Pancreas (tissue), 10 donors: ENCODE measurements around the gene PTGDS. TPM values are rescaled to one million over a fixed set of nuclear protein-coding genes. Genes with fewer than 3 reads are reported as not detected.

Experiments
- ATAC-seq, 4 donors: fragments of 200-7000 bp; cut with Tn5 transposase; one replicate each; pipeline versions ENCODE4 v1.8.0 to v1.9.1; 2020; ENCODE audit warnings: mild to moderate bottlenecking in 4 of 4, moderate library complexity in 4 of 4
- DNase-seq, 6 donors: peaks; one replicate each; pipeline ENCODE4 v3.0.0-alpha.2; 2020
- FAIRE-seq: peaks from 2 replicates; lab custom pipeline; 2012; peaks lifted over from hg19 to GRCh38; lab: Jason Lieb, UNC
- H3K27ac ChIP-seq, 4 donors: fragments of 200-600 bp; sonication (generic); 1 replicate in 3 of 4; 2 replicates in 1 of 4; pipeline versions ENCODE4 v1.5.0 to v1.8.0; 2020
- H3K27me3 ChIP-seq, 4 donors: fragments of 200-600 bp; one replicate each; pipeline ENCODE4 v1.8.0; 2021
- H3K36me3 ChIP-seq, 3 donors: fragments of 200-600 bp; sonication (generic) in 1 of 3; one replicate each; pipeline versions ENCODE4 v1.5.0 to v1.8.0; 2020 to 2021
- H3K4me1 ChIP-seq, 3 donors: fragments of 200-600 bp; one replicate each; pipeline ENCODE4 v1.8.0; 2021
- H3K4me3 ChIP-seq, 4 donors: fragments of 200-600 bp; sonication (generic) in 2 of 4; one replicate each; pipeline versions ENCODE4 v1.5.0 to v1.8.0; 2020 to 2021
- H3K9me3 ChIP-seq, 4 donors: fragments of 200-600 bp; one replicate each; pipeline ENCODE4 v1.8.0; 2021
- WGBS, 2 donors: extraction: QIAGEN DNeasy Blood & Tissue Kit; methylation state at CpG; one replicate each; pipeline ENCODE4 v1.1.7; 2013; 5-methylcytosine and 5-hydroxymethylcytosine counted together
- intact Hi-C, 3 donors: fragments of 100-400 bp; cut with DNase I; formaldehyde crosslinking; loops; one replicate each; pipeline versions ENCODE4 v1.11.1 to v1.14.2; 2022
- polyA plus RNA-seq, 2 donors: library from polyadenylated mRNA; stranded (reverse); fragments of 200-250 nt; gene quantifications; one replicate each; pipeline ENCODE4 v1.2.3, GENCODE V29; 2013
- total RNA-seq, 6 donors: library from RNA; stranded (reverse); fragmentation: NEBNext Ultra II Directional in 4 of 6; extraction: Animal tissue kit (Norgen Biotek cat#: 25700) in 4 of 6; gene quantifications; one replicate each; pipeline versions ENCODE4 v1.2.1 to v1.2.4, GENCODE V29; 2021 to 2023
- TF ChIP-seq, protein P1 (sequence below), 4 donors: fragments of 200-600 bp; sonication (generic) in 3 of 4; IDR thresholded peaks; one replicate each; pipeline versions ENCODE4 v1.5.0 to v1.8.0; 2021; ENCODE audit warnings: antibody characterized with exemption in 4 of 4
- donor health status: healthy with polysubstance abuse.
- donor health status: DM: no; HTN: no; CAD: no; lungs with moderate emphysema.
- donor health status: DM: no; HTN: no; CAD: no.
- donor health status: control.
- donor health status: control.
- donor health status: Bipolar disorder and iron deficiency.
- donor health status: DM: yes; HTN: yes; CAD: no.
- donor health status: DM: no; HTN: no; CAD: no.
- donor health status: DM: no; HTN: no; CAD: no.
- donor health status: DM: yes; HTN: yes; CAD: no.

The PTGDS gene
- total and polyA plus RNA-seq, 8 donors = 5.7 to 49.1 (median 36.9) TPM

DNA sequence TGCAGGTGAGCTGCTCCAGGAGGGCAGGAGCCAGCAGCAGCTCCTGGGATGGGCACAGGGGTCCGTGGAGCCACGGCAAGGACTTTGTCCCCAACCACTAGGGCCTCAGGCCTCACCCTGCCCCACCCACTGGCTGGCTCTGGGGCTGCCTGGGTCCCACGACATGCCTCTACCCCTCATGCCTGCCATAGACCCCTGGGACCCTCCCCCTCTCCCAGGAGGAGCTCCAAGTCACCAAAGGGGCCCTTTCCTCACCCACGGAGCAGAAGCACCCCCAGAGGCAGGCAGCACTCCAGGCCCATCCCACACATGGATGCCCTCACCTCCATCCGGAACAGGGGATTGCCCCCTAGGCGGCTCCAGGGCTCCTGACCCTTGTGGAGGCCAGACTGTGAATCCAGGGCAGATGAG lies 44.3 kb downstream of the PTGDS start:
- no peak for DNase-seq
- H3K27ac ChIP-seq = no peak overlapping the region
- TF ChIP-seq, protein P1, sequence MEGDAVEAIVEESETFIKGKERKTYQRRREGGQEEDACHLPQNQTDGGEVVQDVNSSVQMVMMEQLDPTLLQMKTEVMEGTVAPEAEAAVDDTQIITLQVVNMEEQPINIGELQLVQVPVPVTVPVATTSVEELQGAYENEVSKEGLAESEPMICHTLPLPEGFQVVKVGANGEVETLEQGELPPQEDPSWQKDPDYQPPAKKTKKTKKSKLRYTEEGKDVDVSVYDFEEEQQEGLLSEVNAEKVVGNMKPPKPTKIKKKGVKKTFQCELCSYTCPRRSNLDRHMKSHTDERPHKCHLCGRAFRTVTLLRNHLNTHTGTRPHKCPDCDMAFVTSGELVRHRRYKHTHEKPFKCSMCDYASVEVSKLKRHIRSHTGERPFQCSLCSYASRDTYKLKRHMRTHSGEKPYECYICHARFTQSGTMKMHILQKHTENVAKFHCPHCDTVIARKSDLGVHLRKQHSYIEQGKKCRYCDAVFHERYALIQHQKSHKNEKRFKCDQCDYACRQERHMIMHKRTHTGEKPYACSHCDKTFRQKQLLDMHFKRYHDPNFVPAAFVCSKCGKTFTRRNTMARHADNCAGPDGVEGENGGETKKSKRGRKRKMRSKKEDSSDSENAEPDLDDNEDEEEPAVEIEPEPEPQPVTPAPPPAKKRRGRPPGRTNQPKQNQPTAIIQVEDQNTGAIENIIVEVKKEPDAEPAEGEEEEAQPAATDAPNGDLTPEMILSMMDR (IDR thresholded peaks at IDR 0.05) = no peak
- no peaks in the 10 kb centered on the region for H3K9me3 ChIP-seq
- intact Hi-C loops = loop anchor here in 2 of 3 donors (5.0 to 10.0 kb wide), 2 partner anchors 59 to 67 kb away; partner anchors contain the start of gene LCN12 (in 1 of the 2)
- peaks cover 0 to 4% (median 0%) of the 10 kb centered on the region in 3 donors for H3K36me3 ChIP-seq
- no peak for FAIRE-seq
- H3K4me1 ChIP-seq = peaks cover 1 to 7% (median 4%) of the 10 kb centered on the region in 3 donors
- 88 to 97% methylated on average over 6 of the region's 6 CpGs for WGBS, 2 donors
- no peak overlapping the region for H3K4me3 ChIP-seq
- no peak for ATAC-seq
- H3K27me3 ChIP-seq = no peaks in the 10 kb centered on the region

DNA sequence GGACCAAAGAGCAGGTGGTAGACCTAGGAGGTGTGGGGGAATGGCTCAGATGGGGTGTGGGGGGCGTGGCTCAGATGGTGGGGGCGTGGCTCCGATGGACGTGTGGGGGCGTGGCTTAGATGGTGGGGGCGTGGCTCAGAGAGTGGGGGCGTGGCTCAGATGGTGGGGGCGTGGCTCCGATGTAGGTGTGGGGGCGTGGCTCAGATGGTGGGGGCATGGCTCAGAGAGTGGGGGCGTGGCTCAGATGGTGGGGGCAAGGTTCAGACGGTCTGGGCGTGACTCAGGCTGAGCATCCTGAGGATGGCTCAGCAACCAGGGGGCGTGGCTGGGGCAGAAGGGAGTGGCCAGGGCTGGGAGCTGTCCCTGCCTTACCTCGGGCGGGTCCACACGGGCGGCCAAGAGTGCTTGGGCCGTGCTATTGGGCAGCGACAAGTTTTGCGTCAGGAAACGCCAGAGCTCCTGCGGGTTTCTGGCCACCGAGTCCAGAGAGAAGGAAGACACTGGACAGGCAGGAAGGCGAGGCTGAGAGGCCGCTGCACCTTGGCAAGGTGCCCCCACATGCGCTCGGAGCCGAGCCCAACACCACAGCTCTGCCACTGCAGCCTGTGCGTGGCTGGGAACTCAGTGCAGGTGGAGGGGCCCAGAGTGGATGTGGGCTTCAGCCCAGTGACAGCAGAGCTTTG lies 44.8 kb downstream of the PTGDS start:
- Histone ChIP-seq H3K27ac (no peak overlapping the region), H3K36me3 (peaks cover 0 to 4% (median 0%) of the 10 kb centered on the region in 3 donors), H3K9me3 (no peaks in the 10 kb centered on the region), H3K4me1 (peaks cover 7 to 12% (median 7%) of the 10 kb centered on the region in 3 donors), H3K27me3 (no peaks in the 10 kb centered on the region), H3K4me3 (no peak overlapping the region)
- TF ChIP-seq, protein P1 (IDR thresholded peaks at IDR 0.05) = no peak
- no peak for FAIRE-seq
- WGBS, 2 donors = 67 to 73% methylated on average over 29 to 30 of the region's 30 CpGs
- intact Hi-C loops = loop anchor here in 2 of 3 donors (5.0 to 10.0 kb wide), 2 partner anchors 60 to 67 kb away; partner anchors contain the start of gene LCN12 (in 1 of the 2)
- DNase-seq = no peak
- peak in 3 of 4 donors; percentile 16 to 38 (median 26) for ATAC-seq

DNA sequence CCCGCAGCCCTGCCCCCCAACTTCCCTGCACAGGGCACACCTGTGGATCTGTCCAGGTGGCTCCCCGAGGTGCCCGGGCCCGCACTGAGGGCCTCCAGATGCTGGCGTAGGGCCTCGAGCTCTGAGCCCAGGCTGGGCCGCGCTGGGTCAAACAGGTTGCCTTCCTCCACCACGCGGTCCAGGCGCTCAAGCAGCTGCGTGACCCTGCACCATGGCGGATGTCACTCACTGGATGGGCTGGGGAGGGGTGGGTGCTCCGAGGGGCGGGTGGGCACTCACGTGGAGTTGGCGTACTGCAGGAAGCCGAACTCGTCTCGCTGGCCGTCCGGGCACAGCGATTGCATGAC lies 45.3 kb downstream of the PTGDS start:
- TF ChIP-seq, protein P1 (IDR thresholded peaks at IDR 0.05) = no peak
- H3K27ac ChIP-seq = no peak overlapping the region
- H3K4me1 ChIP-seq = peaks cover 9 to 16% (median 13%) of the 10 kb centered on the region in 3 donors
- intact Hi-C loops = loop anchor here in 2 of 3 donors (5.0 to 10.0 kb wide), 2 partner anchors 60 to 68 kb away; partner anchors contain the start of gene LCN12 (in 1 of the 2)
- no peaks in the 10 kb centered on the region for H3K9me3 ChIP-seq
- H3K4me3 ChIP-seq = no peak overlapping the region
- H3K27me3 ChIP-seq = no peaks in the 10 kb centered on the region
- peaks cover 0 to 4% (median 0%) of the 10 kb centered on the region in 3 donors for H3K36me3 ChIP-seq
- ATAC-seq (no peak), FAIRE-seq (no peak), DNase-seq (no peak)
- 93 to 94% methylated on average over 23 of the region's 23 CpGs for WGBS, 2 donors

GRCh38 chr9:137023157-137023556 lies 45.9 kb downstream of the PTGDS start:
- no peak for DNase-seq
- 87 to 88% methylated on average over 7 of the region's 7 CpGs for WGBS, 2 donors

More at GRCh38 chr9:137023157-137023556, 45.9 kb downstream of the PTGDS start:
- TF ChIP-seq, protein P1 (IDR thresholded peaks at IDR 0.05) = no peak
- ATAC-seq = no peak
- no peak for FAIRE-seq
- H3K27me3 ChIP-seq = no peaks in the 10 kb centered on the region
- no peak overlapping the region for H3K27ac ChIP-seq
- H3K9me3 ChIP-seq = no peaks in the 10 kb centered on the region
- peaks cover 0 to 4% (median 0%) of the 10 kb centered on the region in 3 donors for H3K36me3 ChIP-seq
- intact Hi-C loops = loop anchor here in 2 of 3 donors (5.0 to 10.0 kb wide), 2 partner anchors 61 to 68 kb away; partner anchors contain the start of gene LCN12 (in 1 of the 2)
- H3K4me3 ChIP-seq = no peak overlapping the region
- H3K4me1 ChIP-seq = peaks cover 9 to 16% (median 13%) of the 10 kb centered on the region in 3 donors
